PC-9 (cell line): ENCODE data around the gene SHISA4. TPM values are rescaled to one million over a fixed set of nuclear protein-coding genes. Genes with fewer than 3 reads are reported as not detected.
"Not testable (repeated sequence)": the region's sequence is repeated elsewhere in the genome, so short reads cannot be mapped to it uniquely, and the experiment has no call there.

ENCODE experiments used
- BruUV-seq: library from RNA; stranded (reverse); fragments of 400-500 nt; replicated peaks from 2 replicates; lab custom pipeline; 2021; lab: Mats Ljungman, UMichigan
- CTCF ChIA-PET: fragments of 300-600 bp; sonication (Branson Sonifier 250); formaldehyde crosslinking; loops from one replicate; lab custom pipeline; 2022; ENCODE audit warnings: antibody characterized with exemption; lab: Charles Lee
- POLR2A ChIA-PET: fragments of 300-600 bp; sonication (Branson Sonifier 250); formaldehyde crosslinking; loops from one replicate; lab custom pipeline; 2022; ENCODE audit warnings: antibody characterized with exemption; ENCODE audit not compliant: unreplicated experiment; lab: Charles Lee
- DNase-seq, 2 experiments: peaks; one replicate each; pipeline versions ENCODE4 v3.0.0 to v3.0.0-alpha.2; 2015 to 2022; ENCODE audit warnings: mixed read lengths in 1 of 2
- H2AFZ ChIP-seq: fragments of 200-600 bp; sonication (generic); 2 replicates; pipeline ENCODE4 v1.8.1; 2017; ENCODE audit warnings: antibody characterized with exemption
- H3F3A ChIP-seq: fragments of 200-600 bp; sonication (generic); 2 replicates; pipeline ENCODE4 v1.8.1; 2017; ENCODE audit warnings: antibody characterized with exemption, mild to moderate bottlenecking, low read depth; ENCODE audit not compliant: insufficient read depth
- H3K27ac ChIP-seq: fragments of 200-600 bp; sonication (generic); 2 replicates; pipeline ENCODE4 v1.6.1; 2016; ENCODE audit warnings: mixed run types
- H3K27me3 ChIP-seq: fragments of 200-600 bp; sonication (generic); 2 replicates; pipeline ENCODE4 v1.6.1; 2016; ENCODE audit warnings: low read depth, mixed run types; ENCODE audit not compliant: insufficient read depth
- H3K36me3 ChIP-seq: fragments of 200-600 bp; sonication (generic); 2 replicates; pipeline ENCODE4 v1.6.1; 2016; ENCODE audit warnings: low read depth, mixed run types
- H3K4me1 ChIP-seq: fragments of 200-600 bp; sonication (generic); replicated peaks from 2 replicates; pipeline ENCODE4 v1.6.1; 2016; ENCODE audit warnings: mixed run types; ENCODE audit not compliant: insufficient read depth
- H3K4me2 ChIP-seq: fragments of 200-600 bp; sonication (generic); 2 replicates; pipeline ENCODE4 v1.6.1; 2017; ENCODE audit warnings: mixed run types
- H3K4me3 ChIP-seq: fragments of 200-600 bp; sonication (generic); 2 replicates; pipeline ENCODE4 v1.6.1; 2016; ENCODE audit warnings: mixed run types
- H3K79me2 ChIP-seq: fragments of 200-600 bp; sonication (generic); 2 replicates; pipeline ENCODE4 v1.6.1; 2017; ENCODE audit warnings: low read depth, mixed run types
- H3K9me2 ChIP-seq: fragments of 200-600 bp; sonication (generic); 2 replicates; pipeline ENCODE4 v1.8.1; 2017; ENCODE audit warnings: mild to moderate bottlenecking; ENCODE audit not compliant: insufficient read depth
- H3K9me3 ChIP-seq: fragments of 200-600 bp; sonication (generic); 2 replicates; pipeline ENCODE4 v1.8.1; 2016; ENCODE audit warnings: low read depth; ENCODE audit not compliant: insufficient read depth
- H4K20me1 ChIP-seq: fragments of 200-600 bp; sonication (generic); 2 replicates; pipeline ENCODE4 v1.8.1; 2017; ENCODE audit not compliant: insufficient read depth
- EZH2 ChIP-seq: fragments of 200-600 bp; sonication (generic); IDR thresholded peaks from 2 replicates; pipeline ENCODE4 v1.8.0; 2017; ENCODE audit warnings: antibody characterized with exemption, low read depth
- intact Hi-C: fragments of 100-400 bp; cut with micrococcal nuclease; formaldehyde crosslinking; loops from one replicate; pipeline ENCODE4 v1.10.0; 2022; ENCODE audit not compliant: unreplicated experiment
- total RNA-seq: library from RNA; stranded (reverse); gene quantifications from 2 replicates; pipeline ENCODE4 v1.2.3, GENCODE V29; 2021
- TF ChIP-seq, protein P1 (sequence below): fragments of 200-600 bp; sonication (generic); conservative IDR thresholded peaks from 2 replicates; pipeline ENCODE4 v1.6.1; 2017; ENCODE audit warnings: mixed run types, antibody characterized with exemption, mild to moderate bottlenecking, moderate library complexity

Gene SHISA4
- total RNA-seq, 1 experiment from 2014 or later = 22.4 TPM

DNA sequence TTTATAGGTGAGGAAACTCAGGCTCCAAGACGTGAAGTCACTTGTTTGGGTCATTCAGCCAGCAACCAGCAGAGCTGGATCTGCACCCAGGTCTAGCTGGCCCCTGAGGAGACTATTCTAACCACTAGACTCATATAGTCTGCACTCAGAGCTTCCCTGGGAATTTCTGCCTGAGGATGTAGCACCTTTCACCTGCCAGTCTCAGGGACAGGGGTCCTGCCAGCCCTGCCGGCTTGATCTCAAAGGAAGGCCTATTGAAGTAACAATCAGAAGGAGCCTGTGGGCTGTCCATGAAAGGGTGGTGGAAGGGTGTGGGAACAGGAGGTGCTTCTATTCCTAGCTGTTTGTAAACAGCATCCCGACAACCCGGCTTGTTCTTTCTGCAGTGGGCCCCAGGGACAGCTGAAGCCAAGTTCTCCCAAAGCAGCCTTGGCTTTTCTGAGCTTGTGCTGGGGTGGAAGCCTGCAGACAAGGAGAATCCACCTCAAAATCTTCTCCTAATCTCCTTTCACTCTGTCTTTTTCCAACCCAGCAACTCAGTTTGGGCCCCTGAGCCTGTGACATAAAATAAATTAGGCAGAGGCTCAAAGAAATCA, 49.8 kb downstream of the SHISA4 start:
- no TSS peak for BruUV-seq
- H3K4me1 ChIP-seq = peaks cover 27% of the 10 kb centered on the region
- DNase-seq = no peak
- 0 out of 2 replicates have a peak overlapping the region, but pooled peaks have one; percentile 2 for H3K4me2 ChIP-seq
- H2AFZ ChIP-seq = no peak overlapping the region
- CTCF ChIA-PET = interaction anchor here (0.7 kb wide), 1 partner anchor 42 kb away, joined by 12 read pairs; no protein-coding TSS in a partner anchor
- peak overlapping the region; percentile 62; the same call in 1 of the 2 replicates for H3K27ac ChIP-seq
- intact Hi-C loops = loop anchor here (1.0 kb wide), 1 partner anchor 21 kb away; no protein-coding TSS in a partner anchor
- no peaks in the 10 kb centered on the region for H3K27me3 ChIP-seq
- H3K79me2 ChIP-seq = no peaks in the 10 kb centered on the region
- POLR2A ChIA-PET = no interaction called here
- TF ChIP-seq, protein P1, sequence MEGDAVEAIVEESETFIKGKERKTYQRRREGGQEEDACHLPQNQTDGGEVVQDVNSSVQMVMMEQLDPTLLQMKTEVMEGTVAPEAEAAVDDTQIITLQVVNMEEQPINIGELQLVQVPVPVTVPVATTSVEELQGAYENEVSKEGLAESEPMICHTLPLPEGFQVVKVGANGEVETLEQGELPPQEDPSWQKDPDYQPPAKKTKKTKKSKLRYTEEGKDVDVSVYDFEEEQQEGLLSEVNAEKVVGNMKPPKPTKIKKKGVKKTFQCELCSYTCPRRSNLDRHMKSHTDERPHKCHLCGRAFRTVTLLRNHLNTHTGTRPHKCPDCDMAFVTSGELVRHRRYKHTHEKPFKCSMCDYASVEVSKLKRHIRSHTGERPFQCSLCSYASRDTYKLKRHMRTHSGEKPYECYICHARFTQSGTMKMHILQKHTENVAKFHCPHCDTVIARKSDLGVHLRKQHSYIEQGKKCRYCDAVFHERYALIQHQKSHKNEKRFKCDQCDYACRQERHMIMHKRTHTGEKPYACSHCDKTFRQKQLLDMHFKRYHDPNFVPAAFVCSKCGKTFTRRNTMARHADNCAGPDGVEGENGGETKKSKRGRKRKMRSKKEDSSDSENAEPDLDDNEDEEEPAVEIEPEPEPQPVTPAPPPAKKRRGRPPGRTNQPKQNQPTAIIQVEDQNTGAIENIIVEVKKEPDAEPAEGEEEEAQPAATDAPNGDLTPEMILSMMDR = no peak
- TF ChIP-seq EZH2 = no peak
- H3K36me3 ChIP-seq = no peaks in the 10 kb centered on the region
- H4K20me1 ChIP-seq = no peaks in the 10 kb centered on the region
- peaks cover 3% of the 10 kb centered on the region; the same call in 1 of the 2 replicates for H3F3A ChIP-seq
- no peaks in the 10 kb centered on the region for H3K9me2 ChIP-seq
- no peak overlapping the region for H3K4me3 ChIP-seq
- no peaks in the 10 kb centered on the region for H3K9me3 ChIP-seq

DNA sequence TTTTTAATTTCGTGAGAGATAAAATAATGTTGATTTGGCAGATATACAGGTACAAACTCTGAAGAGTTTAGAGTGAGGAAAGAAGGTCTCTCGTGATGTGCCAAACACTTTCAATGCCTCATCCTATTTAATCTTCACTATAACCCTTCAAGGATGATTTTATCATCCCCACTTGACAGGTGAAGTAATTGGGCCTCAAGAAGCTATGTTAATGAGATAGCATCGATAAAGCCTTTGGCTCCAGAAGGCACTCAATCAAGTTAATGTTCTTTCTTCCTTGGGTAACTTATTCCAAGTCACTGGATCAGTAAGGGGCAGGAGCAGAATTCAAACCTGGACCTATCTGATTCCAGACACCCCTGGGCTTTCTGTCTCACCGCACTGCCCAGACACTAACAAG, 50.5 kb downstream of the SHISA4 start:
- Histone ChIP-seq H3K36me3 (no peaks in the 10 kb centered on the region), H4K20me1 (no peaks in the 10 kb centered on the region), H3K4me1 (peaks cover 27% of the 10 kb centered on the region), H3K27me3 (no peaks in the 10 kb centered on the region), H3K4me3 (no peak overlapping the region), H2AFZ (no peak overlapping the region), H3K4me2 (no peak overlapping the region), H3K9me2 (no peaks in the 10 kb centered on the region), H3K79me2 (no peaks in the 10 kb centered on the region), H3K27ac (no peak overlapping the region), H3F3A (peaks cover 3% of the 10 kb centered on the region; the same call in 1 of the 2 replicates), H3K9me3 (no peaks in the 10 kb centered on the region)
- TF ChIP-seq, protein P1 = no peak
- no peak for TF ChIP-seq EZH2
- DNase-seq = no peak
- CTCF ChIA-PET = interaction anchor here (0.7 kb wide), 1 partner anchor 11 kb away, joined by 3 read pairs; no protein-coding TSS in a partner anchor
- intact Hi-C loops = no loop called here
- BruUV-seq = no TSS peak
- POLR2A ChIA-PET = no interaction called here

DNA sequence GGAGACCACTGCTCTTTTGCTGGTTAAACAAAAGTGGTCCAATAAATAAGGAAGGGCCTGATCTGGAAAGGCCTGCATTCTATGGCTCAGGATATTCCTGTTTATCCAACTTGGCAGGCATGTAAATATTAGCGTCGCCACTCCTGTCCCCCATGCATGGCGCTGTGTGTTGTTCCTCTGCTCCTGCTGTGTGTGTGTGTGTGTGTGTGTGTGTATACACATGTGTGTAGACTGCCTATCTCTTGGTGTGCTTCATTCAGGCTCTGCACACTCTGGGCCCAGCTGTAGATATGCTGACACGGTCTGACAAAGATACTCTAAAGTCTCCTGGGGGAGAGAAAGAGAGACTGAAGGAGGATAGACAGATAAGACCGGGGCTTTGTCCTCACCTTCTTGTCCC, 50.9 kb downstream of the SHISA4 start:
- CTCF ChIA-PET = interaction anchor here (0.7 kb wide), 1 partner anchor 10 kb away, joined by 3 read pairs; no protein-coding TSS in a partner anchor
- BruUV-seq = no TSS peak
- Histone ChIP-seq H3K36me3 (no peaks in the 10 kb centered on the region), H3K79me2 (no peaks in the 10 kb centered on the region), H3K27me3 (no peaks in the 10 kb centered on the region), H3K4me1 (peaks cover 27% of the 10 kb centered on the region), H3K4me3 (no peak overlapping the region), H3K4me2 (no peak overlapping the region), H3K9me3 (no peaks in the 10 kb centered on the region), H2AFZ (no peak overlapping the region), H4K20me1 (no peaks in the 10 kb centered on the region), H3K9me2 (no peaks in the 10 kb centered on the region), H3F3A (peaks cover 3% of the 10 kb centered on the region; the same call in 1 of the 2 replicates), H3K27ac (no peak overlapping the region)
- TF ChIP-seq, protein P1 = no peak
- TF ChIP-seq EZH2 = no peak
- POLR2A ChIA-PET = no interaction called here
- intact Hi-C loops = no loop called here
- no peak for DNase-seq

DNA sequence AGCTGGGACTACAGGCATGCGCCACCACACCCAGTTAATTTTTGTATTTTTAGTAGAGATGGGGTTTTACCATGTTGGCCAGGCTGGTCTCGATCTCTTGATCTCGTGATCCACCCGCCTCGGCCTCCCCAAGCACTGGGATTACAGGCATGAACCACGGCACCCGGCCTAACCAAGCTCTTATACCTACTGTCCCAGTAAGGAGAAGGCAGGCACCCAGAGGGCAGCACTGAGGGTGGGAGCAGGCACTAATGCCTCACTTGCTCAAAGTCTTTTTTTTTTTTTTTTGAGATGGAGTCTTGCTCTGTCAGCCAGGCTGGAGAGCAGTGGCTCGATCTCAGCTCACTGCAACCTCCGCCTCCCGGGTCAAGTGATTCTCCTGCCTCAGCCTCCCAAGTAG, 51.6 kb downstream of the SHISA4 start:
- H3K4me3 ChIP-seq, H3K36me3 ChIP-seq, POLR2A ChIA-PET, H3K27me3 ChIP-seq, H3K9me3 ChIP-seq, H3K9me2 ChIP-seq, H2AFZ ChIP-seq, H3K4me2 ChIP-seq, H3K79me2 ChIP-seq, DNase-seq, H4K20me1 ChIP-seq, H3K27ac ChIP-seq, BruUV-seq, intact Hi-C loops, H3F3A ChIP-seq: not testable (repeated sequence)
- CTCF ChIA-PET = interaction anchor here (0.6 to 1.0 kb wide), 3 partner anchors 10 to 121 kb away, joined by 3 to 4 read pairs (median 4); no protein-coding TSS in a partner anchor
- H3K4me1 ChIP-seq = peaks cover 27% of the 10 kb centered on the region
